SK-N-SH (cell line): Measurements from ENCODE around the gene DOCK10. TPM values are rescaled to one million over a fixed set of nuclear protein-coding genes. Genes with fewer than 3 reads are reported as not detected.

ENCODE experiments used
- CTCF ChIA-PET: fragments of 300-600, 350-600 bp; formaldehyde crosslinking; extraction: SDS; loops from one replicate; lab custom pipeline; 2021; lab: Yijun Ruan, JAX
- POLR2A ChIA-PET: fragments of 350-600 bp; sonication (Branson Sonifier 250); formaldehyde crosslinking; extraction: SDS; loops from one replicate; lab custom pipeline; 2020; ENCODE audit warnings: antibody characterized with exemption, inconsistent platforms; lab: Yijun Ruan, JAX
- DNase-seq: peaks from one replicate; pipeline ENCODE4 v3.0.0; 2012
- H2AFZ ChIP-seq: fragments of 200-600 bp; sonication (generic); 2 replicates; pipeline ENCODE4 v1.8.1; 2016; ENCODE audit warnings: antibody characterized with exemption, mild to moderate bottlenecking, low read depth
- H3F3A ChIP-seq: fragments of 200-600 bp; sonication (generic); replicated peaks from 2 replicates; pipeline ENCODE3; 2016; ENCODE audit warnings: antibody characterized with exemption, mild to moderate bottlenecking; ENCODE audit not compliant: insufficient read depth
- H3K27ac ChIP-seq, 2 experiments: fragments of 200-500 bp in 1 of 2; fragments of 200-600 bp in 1 of 2; sonication (Bioruptor generic) in 1 of 2; sonication (generic), shearing (Covaris generic) in 1 of 2; 2 replicates each; pipeline versions ENCODE4 v1.5.1 to v1.6.1; 2014 to 2016; ENCODE audit warnings: low read depth in 2 of 2, inconsistent platforms in 1 of 2, low read length in 1 of 2, mild to moderate bottlenecking in 1 of 2, mixed read lengths in 1 of 2
- H3K27me3 ChIP-seq: fragments of 200-600 bp; sonication (generic), shearing (Covaris generic); 2 replicates; pipeline ENCODE4 v1.6.1; 2016; ENCODE audit warnings: mixed run types; ENCODE audit not compliant: insufficient read depth
- H3K36me3 ChIP-seq, 2 experiments: fragments of 200-500 bp in 1 of 2; fragments of 200-600 bp in 1 of 2; sonication (Bioruptor generic) in 1 of 2; sonication (generic) in 1 of 2; replicated peaks in 1 of 2; 2 replicates each; pipeline versions ENCODE3 to v1.5.1; 2014 to 2016; ENCODE audit warnings: low read length in 1 of 2, mild to moderate bottlenecking in 1 of 2; ENCODE audit not compliant: insufficient read depth in 2 of 2, control insufficient read depth in 1 of 2
- H3K4me1 ChIP-seq, 2 experiments: fragments of 200-500 bp in 1 of 2; fragments of 200-600 bp in 1 of 2; sonication (Bioruptor generic) in 1 of 2; sonication (generic), shearing (Covaris generic) in 1 of 2; 2 replicates each; pipeline versions ENCODE4 v1.5.1 to v1.6.1; 2014 to 2016; ENCODE audit warnings: low read depth in 1 of 2, low read length in 1 of 2, mixed run types in 1 of 2; ENCODE audit not compliant: insufficient read depth in 2 of 2, control insufficient read depth in 1 of 2
- H3K4me2 ChIP-seq: fragments of 200-600 bp; sonication (generic), shearing (Covaris generic); 2 replicates; pipeline ENCODE4 v1.6.1; 2017; ENCODE audit warnings: mixed run types
- H3K4me3 ChIP-seq, 2 experiments: fragments of 200-500 bp in 1 of 2; fragments of 200-600 bp in 1 of 2; sonication (Bioruptor generic) in 1 of 2; sonication (generic), shearing (Covaris generic) in 1 of 2; 2 replicates each; pipeline versions ENCODE4 v1.5.1 to v1.8.1; 2014 to 2016; ENCODE audit warnings: low read depth in 2 of 2, inconsistent platforms in 1 of 2, low read length in 1 of 2, mild to moderate bottlenecking in 1 of 2, mixed read lengths in 1 of 2, moderate library complexity in 1 of 2
- H3K79me2 ChIP-seq: fragments of 200-600 bp; sonication (generic); 2 replicates; pipeline ENCODE4 v1.8.1; 2017; ENCODE audit warnings: mild to moderate bottlenecking; ENCODE audit not compliant: insufficient read depth
- H3K9ac ChIP-seq: fragments of 200-600 bp; sonication (generic); 2 replicates; pipeline ENCODE4 v1.6.1; 2017; ENCODE audit warnings: mixed run types
- H3K9me2 ChIP-seq: fragments of 200-600 bp; sonication (generic); 2 replicates; pipeline ENCODE4 v1.6.1; 2017; ENCODE audit warnings: mixed run types
- H3K9me3 ChIP-seq: fragments of 200-600 bp; sonication (generic); 2 replicates; pipeline ENCODE4 v1.6.1; 2017; ENCODE audit warnings: mixed run types, mild to moderate bottlenecking, moderate library complexity
- H4K20me1 ChIP-seq: fragments of 200-600 bp; sonication (generic); 2 replicates; pipeline ENCODE4 v1.6.1; 2017; ENCODE audit warnings: mild to moderate bottlenecking, mixed run types; ENCODE audit not compliant: insufficient read depth
- CTCF ChIP-seq: fragments of 200-600 bp; sonication (generic); IDR thresholded peaks from 2 replicates; pipeline ENCODE4 v1.6.1; 2017; ENCODE audit warnings: antibody characterized with exemption, mild to moderate bottlenecking, moderate library complexity
- ELF1 ChIP-seq: IDR thresholded peaks from 2 replicates; pipeline ENCODE4 v1.4.0; 2012
- EP300 ChIP-seq, 2 experiments: IDR thresholded peaks; 2 replicates each; pipeline versions ENCODE4 v1.4.0 to v1.6.1; 2012; ENCODE audit warnings: borderline replicate concordance in 1 of 2, low read depth in 1 of 2, low read length in 1 of 2
- FOSL2 ChIP-seq: IDR thresholded peaks from 2 replicates; pipeline ENCODE4 v1.4.0; 2012; ENCODE audit warnings: low read depth, mild to moderate bottlenecking, moderate library complexity, borderline replicate concordance
- GATA2 ChIP-seq: sonication (generic); formaldehyde crosslinking; IDR thresholded peaks from 2 replicates; pipeline ENCODE4 v1.5.0; 2020; ENCODE audit warnings: mild to moderate bottlenecking, missing genetic modification reagents
- IRF3 ChIP-seq: fragments of 150-350 bp; IDR thresholded peaks from 2 replicates; pipeline ENCODE4 v1.6.1; 2016; ENCODE audit warnings: mild to moderate bottlenecking, low read depth, low read length
- MAX ChIP-seq: IDR thresholded peaks from 2 replicates; pipeline ENCODE4 v1.4.0; 2012; ENCODE audit warnings: low read depth
- MEF2A ChIP-seq: IDR thresholded peaks from 2 replicates; pipeline ENCODE4 v1.4.0; 2012; ENCODE audit warnings: low read depth, borderline replicate concordance
- MXI1 ChIP-seq: IDR thresholded peaks from 2 replicates; pipeline ENCODE4 v1.6.1; 2012; ENCODE audit warnings: mild to moderate bottlenecking, low read depth, low read length, improper control_type of control experiment
- PBX3 ChIP-seq: IDR thresholded peaks from 2 replicates; pipeline ENCODE4; 2012
- POLR2AphosphoS5 ChIP-seq: IDR thresholded peaks from 2 replicates; pipeline ENCODE4 v1.6.1; 2012; ENCODE audit warnings: low read depth, low read length
- REST ChIP-seq: IDR thresholded peaks from 2 replicates; pipeline ENCODE4 v1.6.1; 2012; ENCODE audit warnings: mild to moderate bottlenecking, low read depth, low read length, moderate library complexity
- RXRA ChIP-seq: IDR thresholded peaks from 2 replicates; pipeline ENCODE4 v1.4.0; 2012; ENCODE audit warnings: low read depth, mild to moderate bottlenecking, borderline replicate concordance
- SIN3A ChIP-seq: IDR thresholded peaks from 2 replicates; pipeline ENCODE4 v1.6.1; 2012; ENCODE audit warnings: low read depth, mild to moderate bottlenecking, low read length, moderate library complexity, borderline replicate concordance
- SMC3 ChIP-seq: IDR thresholded peaks from 2 replicates; pipeline ENCODE4 v1.6.1; 2012; ENCODE audit warnings: low read depth, low read length, improper control_type of control experiment
- TCF12 ChIP-seq: IDR thresholded peaks from 2 replicates; pipeline ENCODE4 v1.4.0; 2012
- TEAD4 ChIP-seq: IDR thresholded peaks from 2 replicates; pipeline ENCODE4 v1.4.0; 2012; ENCODE audit warnings: mild to moderate bottlenecking, borderline replicate concordance; ENCODE audit not compliant: insufficient read depth
- YY1 ChIP-seq: IDR thresholded peaks from 2 replicates; pipeline ENCODE4 v1.4.0; 2012; ENCODE audit warnings: low read depth, mild to moderate bottlenecking
- ZBTB33 ChIP-seq: IDR thresholded peaks from 2 replicates; pipeline ENCODE4 v1.4.0; 2012; ENCODE audit warnings: low read depth, borderline replicate concordance
- WGBS: methylation state at CpG from one replicate; pipeline ENCODE4 v1.1.6; 2017; ENCODE audit warnings: low lambda C conversion rate; 5-methylcytosine and 5-hydroxymethylcytosine counted together
- polyA plus RNA-seq, 3 experiments: library from polyadenylated mRNA; depleted of rRNA; stranded (reverse); fragments of >200 nt; gene quantifications; 2 replicates each; pipeline ENCODE4 v1.2.3, GENCODE V29; 2012

DOCK10 gene
- polyA plus RNA-seq, 1 of the 3 experiments (the other 2 are of a cell fraction) = 24.1 TPM

GRCh38 chr2:224847381-224847780 lies 194.9 kb downstream of the DOCK10 start:
- peaks cover 11 to 62% of the 10 kb centered on the region in 2 experiments for H3K36me3 ChIP-seq
- no peaks in the 10 kb centered on the region for H3K9me2 ChIP-seq
- WGBS = 90% methylated on average over 2 of the region's 2 CpGs
- no peaks in the 10 kb centered on the region for H3K79me2 ChIP-seq
- no peaks in the 10 kb centered on the region for H4K20me1 ChIP-seq
- no peak overlapping the region for H3K4me2 ChIP-seq
- no peak overlapping the region for H3K9ac ChIP-seq
- peaks cover 4% of the 10 kb centered on the region for H3F3A ChIP-seq
- DNase-seq = no peak
- H3K4me3 ChIP-seq = no peak overlapping the region
- H3K27me3 ChIP-seq = no peaks in the 10 kb centered on the region
- no peak for TF ChIP-seq SMC3
- no peak for TF ChIP-seq TCF12
- no peak for TF ChIP-seq SIN3A
- TF ChIP-seq TEAD4 = no peak
- no peak for TF ChIP-seq ZBTB33
- no peak for TF ChIP-seq FOSL2
- TF ChIP-seq MAX = no peak
- no peak for TF ChIP-seq GATA2
- TF ChIP-seq IRF3 = no peak
- no peak for TF ChIP-seq ELF1
- TF ChIP-seq RXRA = no peak
- no peak for TF ChIP-seq MEF2A
- no peak for TF ChIP-seq REST
- no peak for TF ChIP-seq PBX3
- no peak for TF ChIP-seq MXI1
- TF ChIP-seq CTCF = no peak
- no peak for TF ChIP-seq POLR2AphosphoS5
- TF ChIP-seq YY1 = no peak
- no peak for TF ChIP-seq EP300 (IDR thresholded peaks at IDR 0.05; ENCODE audit: borderline replicate concordance in 1 of 2, low read depth in 1 of 2, low read length in 1 of 2)
- no peak overlapping the region for H3K27ac ChIP-seq
- H3K4me1 ChIP-seq = peaks cover 0 to 7% of the 10 kb centered on the region in 2 experiments; a peak in 2 of 4 replicates
- no peaks in the 10 kb centered on the region for H3K9me3 ChIP-seq
- ChIA-PET CTCF (interaction anchor here (1.0 to 1.6 kb wide), 3 partner anchors 78 to 154 kb away, joined by 3 to 4 read pairs (median 3); no protein-coding TSS in a partner anchor), POLR2A (no interaction called here)
- H2AFZ ChIP-seq = no peak overlapping the region
